ENCODE results near the gene TOR1A.

- TF ChIP-seq, protein P1, sequence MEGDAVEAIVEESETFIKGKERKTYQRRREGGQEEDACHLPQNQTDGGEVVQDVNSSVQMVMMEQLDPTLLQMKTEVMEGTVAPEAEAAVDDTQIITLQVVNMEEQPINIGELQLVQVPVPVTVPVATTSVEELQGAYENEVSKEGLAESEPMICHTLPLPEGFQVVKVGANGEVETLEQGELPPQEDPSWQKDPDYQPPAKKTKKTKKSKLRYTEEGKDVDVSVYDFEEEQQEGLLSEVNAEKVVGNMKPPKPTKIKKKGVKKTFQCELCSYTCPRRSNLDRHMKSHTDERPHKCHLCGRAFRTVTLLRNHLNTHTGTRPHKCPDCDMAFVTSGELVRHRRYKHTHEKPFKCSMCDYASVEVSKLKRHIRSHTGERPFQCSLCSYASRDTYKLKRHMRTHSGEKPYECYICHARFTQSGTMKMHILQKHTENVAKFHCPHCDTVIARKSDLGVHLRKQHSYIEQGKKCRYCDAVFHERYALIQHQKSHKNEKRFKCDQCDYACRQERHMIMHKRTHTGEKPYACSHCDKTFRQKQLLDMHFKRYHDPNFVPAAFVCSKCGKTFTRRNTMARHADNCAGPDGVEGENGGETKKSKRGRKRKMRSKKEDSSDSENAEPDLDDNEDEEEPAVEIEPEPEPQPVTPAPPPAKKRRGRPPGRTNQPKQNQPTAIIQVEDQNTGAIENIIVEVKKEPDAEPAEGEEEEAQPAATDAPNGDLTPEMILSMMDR (conservative IDR thresholded peaks at IDR 0.05): no peak
- TF ChIP-seq ZFX (IDR thresholded peaks at IDR 0.05): no peak
These were observed 25.0 kb downstream of the TOR1A start for GRCh38 chr9:129798973-129799372.

All from C4-2B (cell line).